OCI-LY1 (cell line): Measurements from ENCODE around the gene BMP6.

Experiments
- EZH2 ChIP-seq: fragments of 200-600 bp; sonication (generic), shearing (Covaris generic); IDR thresholded peaks from 2 replicates; pipeline ENCODE4 v1.8.0; 2017; ENCODE audit warnings: borderline replicate concordance, mixed run types, mild to moderate bottlenecking, antibody characterized with exemption, low read length, moderate library complexity, mixed read lengths
- TF ChIP-seq, protein P1 (sequence below): fragments of 200-600 bp; sonication (generic), shearing (Covaris generic); IDR thresholded peaks from 2 replicates; pipeline ENCODE4 v1.5.1; 2017; ENCODE audit warnings: mild to moderate bottlenecking, antibody characterized with exemption, low read length, moderate library complexity, mixed read lengths

DNA sequence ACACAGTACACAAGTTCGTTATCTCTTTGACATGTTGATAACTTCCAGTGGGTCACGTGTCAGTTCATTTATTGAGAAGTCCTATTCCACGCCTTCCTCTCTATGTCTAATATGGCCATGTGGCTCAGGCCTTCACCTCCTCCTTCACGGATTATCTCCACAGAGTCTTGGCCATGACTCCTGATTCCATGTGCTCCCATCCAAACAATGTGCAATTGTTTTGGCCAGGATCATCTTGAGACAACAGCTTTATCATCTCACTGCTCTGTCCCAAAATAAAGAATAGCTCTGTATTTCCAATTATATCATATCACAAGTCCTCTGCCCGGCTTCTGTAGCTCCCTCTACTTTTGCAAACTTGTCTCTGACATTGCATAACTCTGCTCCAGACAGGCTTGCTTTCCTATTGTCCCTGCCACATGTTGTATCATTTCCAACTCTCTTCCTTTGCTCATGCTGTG, 195.8 kb downstream of the BMP6 start:
- TF ChIP-seq, protein P1, sequence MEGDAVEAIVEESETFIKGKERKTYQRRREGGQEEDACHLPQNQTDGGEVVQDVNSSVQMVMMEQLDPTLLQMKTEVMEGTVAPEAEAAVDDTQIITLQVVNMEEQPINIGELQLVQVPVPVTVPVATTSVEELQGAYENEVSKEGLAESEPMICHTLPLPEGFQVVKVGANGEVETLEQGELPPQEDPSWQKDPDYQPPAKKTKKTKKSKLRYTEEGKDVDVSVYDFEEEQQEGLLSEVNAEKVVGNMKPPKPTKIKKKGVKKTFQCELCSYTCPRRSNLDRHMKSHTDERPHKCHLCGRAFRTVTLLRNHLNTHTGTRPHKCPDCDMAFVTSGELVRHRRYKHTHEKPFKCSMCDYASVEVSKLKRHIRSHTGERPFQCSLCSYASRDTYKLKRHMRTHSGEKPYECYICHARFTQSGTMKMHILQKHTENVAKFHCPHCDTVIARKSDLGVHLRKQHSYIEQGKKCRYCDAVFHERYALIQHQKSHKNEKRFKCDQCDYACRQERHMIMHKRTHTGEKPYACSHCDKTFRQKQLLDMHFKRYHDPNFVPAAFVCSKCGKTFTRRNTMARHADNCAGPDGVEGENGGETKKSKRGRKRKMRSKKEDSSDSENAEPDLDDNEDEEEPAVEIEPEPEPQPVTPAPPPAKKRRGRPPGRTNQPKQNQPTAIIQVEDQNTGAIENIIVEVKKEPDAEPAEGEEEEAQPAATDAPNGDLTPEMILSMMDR = no peak
- TF ChIP-seq EZH2 = no peak
